Astrocyte (in vitro differentiated cells and primary cell): ENCODE measurements around the gene SMARCB1. TPM values are rescaled to one million over a fixed set of nuclear protein-coding genes. Genes with fewer than 3 reads are reported as not detected.

Experiments
- DNase-seq: peaks from one replicate; pipeline ENCODE4 v3.0.0-alpha.2; 2010; ENCODE audit warnings: low read depth
- FAIRE-seq: peaks from 2 replicates; lab custom pipeline; 2011; peaks lifted over from hg19 to GRCh38; lab: Jason Lieb, UNC
- H2AFZ ChIP-seq: 2 replicates; pipeline ENCODE4 v1.6.0; 2012; ENCODE audit warnings: low read depth, low read length, inconsistent platforms
- H3K27ac ChIP-seq: 2 replicates; pipeline ENCODE4 v1.5.1; 2011; ENCODE audit warnings: low read depth, low read length, inconsistent platforms
- H3K27me3 ChIP-seq: 2 replicates; pipeline ENCODE4 v1.6.0; 2011; ENCODE audit warnings: low read length, inconsistent platforms; ENCODE audit not compliant: insufficient read depth
- H3K36me3 ChIP-seq: 2 replicates; pipeline ENCODE4 v1.5.1; 2011; ENCODE audit warnings: low read length, inconsistent platforms; ENCODE audit not compliant: insufficient read depth
- H3K4me1 ChIP-seq: 2 replicates; pipeline ENCODE4 v1.5.1; 2011; ENCODE audit warnings: low read length, inconsistent platforms; ENCODE audit not compliant: insufficient read depth
- H3K4me2 ChIP-seq: 2 replicates; pipeline ENCODE4 v1.6.0; 2012; ENCODE audit warnings: low read length, inconsistent platforms
- H3K4me3 ChIP-seq: 2 replicates; pipeline ENCODE4 v1.5.1; 2011; ENCODE audit warnings: low read depth, mild to moderate bottlenecking, low read length, inconsistent platforms; ENCODE audit not compliant: insufficient read depth
- H3K79me2 ChIP-seq: 2 replicates; pipeline ENCODE4 v1.6.0; 2012; ENCODE audit warnings: mild to moderate bottlenecking, low read length, inconsistent platforms; ENCODE audit not compliant: insufficient read depth
- H3K9ac ChIP-seq: 2 replicates; pipeline ENCODE4 v1.6.0; 2012; ENCODE audit warnings: mild to moderate bottlenecking, low read length, inconsistent platforms
- H3K9me3 ChIP-seq: 2 replicates; pipeline ENCODE4 v1.5.1; 2012; ENCODE audit warnings: low read depth, mild to moderate bottlenecking, low read length, inconsistent platforms; ENCODE audit not compliant: insufficient read depth
- H4K20me1 ChIP-seq: 2 replicates; pipeline ENCODE4 v1.6.0; 2012; ENCODE audit warnings: low read length, inconsistent platforms; ENCODE audit not compliant: insufficient read depth
- H3K27ac Mint-ChIP-seq: one replicate; pipeline ENCODE4 v1.8.0; 2021; ENCODE audit warnings: mild to moderate bottlenecking, mixed read lengths; ENCODE audit not compliant: unreplicated experiment
- H3K27me3 Mint-ChIP-seq: one replicate; pipeline ENCODE4 v1.8.0; 2021; ENCODE audit warnings: low read depth, mixed read lengths; ENCODE audit not compliant: unreplicated experiment
- H3K36me3 Mint-ChIP-seq: one replicate; pipeline ENCODE4 v1.8.0; 2021; ENCODE audit warnings: low read depth, mixed read lengths; ENCODE audit not compliant: unreplicated experiment
- H3K4me1 Mint-ChIP-seq: one replicate; pipeline ENCODE4 v1.8.0; 2021; ENCODE audit warnings: low read depth, mixed read lengths; ENCODE audit not compliant: unreplicated experiment
- H3K4me3 Mint-ChIP-seq: one replicate; pipeline ENCODE4 v1.8.0; 2021; ENCODE audit warnings: mild to moderate bottlenecking, moderate library complexity, mixed read lengths; ENCODE audit not compliant: unreplicated experiment
- H3K9me3 Mint-ChIP-seq: one replicate; pipeline ENCODE4 v1.8.0; 2021; ENCODE audit warnings: mild to moderate bottlenecking, mixed read lengths; ENCODE audit not compliant: unreplicated experiment
- CTCF ChIP-seq: IDR thresholded peaks from 2 replicates; pipeline ENCODE4 v1.5.1; 2011; ENCODE audit warnings: low read depth, mild to moderate bottlenecking, inconsistent platforms, low read length, moderate library complexity; ENCODE audit not compliant: insufficient read depth
- EZH2 ChIP-seq: IDR thresholded peaks from 2 replicates; pipeline ENCODE4 v1.6.1; 2012; ENCODE audit warnings: mild to moderate bottlenecking, low read length, inconsistent platforms; ENCODE audit not compliant: insufficient read depth
- total RNA-seq: library from RNA; stranded (reverse); gene quantifications from 2 replicates; pipeline ENCODE4 v1.2.1, GENCODE V29; 2021

The SMARCB1 gene
- total RNA-seq, 1 donor from 2014 or later, result 91.3 TPM

GRCh38 chr22:23824476-23825245 lies 37.9 kb downstream of the SMARCB1 start:
- Mint-ChIP-seq H3K36me3 (peaks cover 31% of the 10 kb centered on the region), H3K4me1 (peaks cover 25% of the 10 kb centered on the region), H3K4me3 (no peak overlapping the region), H3K27me3 (no peaks in the 10 kb centered on the region), H3K9me3 (no peaks in the 10 kb centered on the region), H3K27ac (no peak overlapping the region)
- Histone ChIP-seq H3K79me2 (peaks cover 3% of the 10 kb centered on the region), H3K9me3 (no peaks in the 10 kb centered on the region), H3K36me3 (peaks cover 22% of the 10 kb centered on the region), H4K20me1 (peaks cover 29% of the 10 kb centered on the region), H3K4me1 (peaks cover 4% of the 10 kb centered on the region), H3K4me3 (no peak overlapping the region), H3K4me2 (no peak overlapping the region), H3K27ac (no peak overlapping the region), H2AFZ (no peak overlapping the region), H3K27me3 (no peaks in the 10 kb centered on the region), H3K9ac (no peak overlapping the region)
- TF ChIP-seq CTCF (no peak), EZH2 (no peak)
- DNase-seq (no peak), FAIRE-seq (no peak)

DNA sequence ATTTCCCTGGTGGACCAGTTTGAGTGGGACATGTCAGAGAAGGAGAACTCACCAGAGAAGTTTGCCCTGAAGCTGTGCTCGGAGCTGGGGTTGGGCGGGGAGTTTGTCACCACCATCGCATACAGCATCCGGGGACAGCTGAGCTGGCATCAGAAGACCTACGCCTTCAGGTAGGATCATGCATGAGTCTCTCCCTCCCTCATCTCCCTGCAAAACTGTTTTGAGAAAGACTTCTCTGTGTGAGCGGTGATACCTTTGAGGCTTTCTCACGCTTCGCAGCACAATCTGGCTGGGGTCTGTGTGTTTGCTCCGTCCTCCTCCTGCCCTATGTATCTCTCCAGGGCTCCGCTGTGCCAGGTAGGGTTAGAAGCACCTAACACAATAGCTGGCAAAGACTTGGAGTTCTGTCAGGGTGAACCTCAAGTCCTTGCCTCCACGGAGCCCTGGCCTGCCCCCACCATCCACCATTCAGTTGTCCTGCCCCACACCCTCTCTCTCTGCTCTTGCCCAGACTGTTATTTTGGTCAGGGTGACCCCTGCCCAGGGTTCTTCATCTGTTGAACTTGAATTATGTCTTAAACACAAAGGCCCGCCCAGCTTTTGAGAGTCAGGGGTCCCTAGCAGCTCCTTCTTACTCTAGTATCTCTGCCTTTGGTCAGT lies 38.6 kb downstream of the SMARCB1 start:
- no peaks in the 10 kb centered on the region for H3K27me3 ChIP-seq
- H3K4me2 ChIP-seq, result no peak overlapping the region
- peaks cover 3% of the 10 kb centered on the region for H3K79me2 ChIP-seq
- H3K4me3 ChIP-seq, result no peak overlapping the region
- no peak for FAIRE-seq
- no peaks in the 10 kb centered on the region for H3K9me3 ChIP-seq
- DNase-seq, result no peak
- H4K20me1 ChIP-seq, result peaks cover 36% of the 10 kb centered on the region
- no peak overlapping the region for H3K9ac ChIP-seq
- Mint-ChIP-seq H3K4me3 (peak overlapping the region; percentile 12), H3K4me1 (peaks cover 29% of the 10 kb centered on the region), H3K27ac (peak overlapping the region; percentile 80), H3K27me3 (no peaks in the 10 kb centered on the region), H3K9me3 (no peaks in the 10 kb centered on the region), H3K36me3 (peaks cover 34% of the 10 kb centered on the region)
- peaks cover 19% of the 10 kb centered on the region for H3K36me3 ChIP-seq
- no peak for TF ChIP-seq CTCF
- no peak overlapping the region for H2AFZ ChIP-seq
- peak overlapping the region; percentile 22 for H3K27ac ChIP-seq
- H3K4me1 ChIP-seq, result peaks cover 4% of the 10 kb centered on the region
